ENCODE data around the gene LITAF.

DNA sequence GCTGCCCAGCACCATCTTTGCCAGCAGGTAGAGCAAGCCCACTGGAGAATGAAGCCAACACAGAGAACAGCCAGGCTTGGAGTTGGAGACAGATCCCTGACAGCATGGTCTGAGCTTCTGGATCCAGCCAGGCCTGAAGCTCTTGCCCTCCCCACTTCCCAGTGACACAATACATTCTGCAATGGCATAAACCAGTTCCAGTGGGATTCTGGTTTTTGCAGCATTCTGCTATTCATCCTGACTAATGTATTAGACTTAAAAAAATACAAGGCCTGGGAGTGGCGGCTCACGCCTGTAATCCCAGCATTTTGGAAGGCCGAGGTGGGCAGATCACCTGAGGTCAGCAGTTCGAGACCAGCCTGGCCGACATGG is 40.6 kb upstream of the LITAF start:
- TF ChIP-seq YY1 (IDR thresholded peaks at IDR 0.05; ENCODE audit: insufficient read depth, insufficient read length) (no peak), ZNF274 (IDR thresholded peaks at IDR 0.05; ENCODE audit: low read depth, low read length) (no peak), SUZ12 (IDR thresholded peaks at IDR 0.05; ENCODE audit: extremely low read depth, insufficient read depth, insufficient read length) (no peak)
